DND-41 (cell line): Measurements from ENCODE around the gene IGF2BP3.
"Not testable (repeated sequence)": the region's sequence is repeated elsewhere in the genome, so short reads cannot be mapped to it uniquely, and the experiment has no call there.

Experiments
- EZH2 ChIP-seq: IDR thresholded peaks from 3 replicates; pipeline ENCODE4 v1.6.1; 2012; ENCODE audit warnings: borderline replicate concordance, low read depth, mild to moderate bottlenecking, moderate library complexity, low read length, inconsistent platforms; ENCODE audit not compliant: severe bottlenecking
- TF ChIP-seq, protein P1 (sequence below): IDR thresholded peaks from 2 replicates; pipeline ENCODE4 v1.5.1; 2012; ENCODE audit warnings: borderline replicate concordance, low read length, moderate library complexity, mild to moderate bottlenecking; ENCODE audit not compliant: poor library complexity, severe bottlenecking; ENCODE audit errors: extremely low read depth

DNA sequence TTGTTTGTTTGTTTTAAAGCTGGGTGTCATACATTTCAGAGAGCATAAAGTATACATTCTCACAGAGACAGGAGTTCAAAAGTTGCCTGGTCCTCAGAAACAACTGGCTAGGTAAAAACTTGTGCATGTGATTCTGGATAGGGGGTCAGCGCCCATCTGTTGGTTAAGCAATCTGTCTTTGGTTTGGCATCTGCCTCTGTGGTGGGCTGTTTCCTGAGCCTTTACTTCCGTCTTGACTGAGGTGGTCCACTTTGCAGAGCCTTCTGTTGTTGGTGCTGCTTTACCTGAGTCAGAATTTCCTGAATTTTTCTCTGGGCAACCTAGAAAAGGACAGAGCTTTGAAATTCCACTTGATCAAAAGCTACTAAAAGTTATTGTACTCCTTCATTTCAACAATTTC lies 158.2 kb downstream of the IGF2BP3 start:
- TF ChIP-seq, protein P1, sequence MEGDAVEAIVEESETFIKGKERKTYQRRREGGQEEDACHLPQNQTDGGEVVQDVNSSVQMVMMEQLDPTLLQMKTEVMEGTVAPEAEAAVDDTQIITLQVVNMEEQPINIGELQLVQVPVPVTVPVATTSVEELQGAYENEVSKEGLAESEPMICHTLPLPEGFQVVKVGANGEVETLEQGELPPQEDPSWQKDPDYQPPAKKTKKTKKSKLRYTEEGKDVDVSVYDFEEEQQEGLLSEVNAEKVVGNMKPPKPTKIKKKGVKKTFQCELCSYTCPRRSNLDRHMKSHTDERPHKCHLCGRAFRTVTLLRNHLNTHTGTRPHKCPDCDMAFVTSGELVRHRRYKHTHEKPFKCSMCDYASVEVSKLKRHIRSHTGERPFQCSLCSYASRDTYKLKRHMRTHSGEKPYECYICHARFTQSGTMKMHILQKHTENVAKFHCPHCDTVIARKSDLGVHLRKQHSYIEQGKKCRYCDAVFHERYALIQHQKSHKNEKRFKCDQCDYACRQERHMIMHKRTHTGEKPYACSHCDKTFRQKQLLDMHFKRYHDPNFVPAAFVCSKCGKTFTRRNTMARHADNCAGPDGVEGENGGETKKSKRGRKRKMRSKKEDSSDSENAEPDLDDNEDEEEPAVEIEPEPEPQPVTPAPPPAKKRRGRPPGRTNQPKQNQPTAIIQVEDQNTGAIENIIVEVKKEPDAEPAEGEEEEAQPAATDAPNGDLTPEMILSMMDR, result not testable (repeated sequence)
- TF ChIP-seq EZH2, result not testable (repeated sequence)
